HG03045 (cell line): Measurements from ENCODE around the gene SATL1.
"Not testable (repeated sequence)": the region's sequence is repeated elsewhere in the genome, so short reads cannot be mapped to it uniquely, and the experiment has no call there.

Experiments used
- ATAC-seq: cut with Tn5 transposase; IDR thresholded peaks from one replicate; pipeline ENCODE4 v1.9.1; 2021; ENCODE audit warnings: mild to moderate bottlenecking, moderate library complexity; ENCODE audit not compliant: unreplicated experiment

SATL1 gene

GRCh38 chrX:85109235-85109634 is 134.3 kb downstream of the SATL1 start:
- ATAC-seq = no peak

GRCh38 chrX:85108165-85108564 is 135.4 kb downstream of the SATL1 start:
- ATAC-seq = no peak

GRCh38 chrX:85107407-85107806 is 136.2 kb downstream of the SATL1 start:
- ATAC-seq = no peak

GRCh38 chrX:85089321-85089840 is 154.2 kb downstream of the SATL1 start:
- ATAC-seq = no peak

- ATAC-seq = no peak
Observed at GRCh38 chrX:85084770-85085393, 158.7 kb downstream of the SATL1 start.

GRCh38 chrX:85077247-85077646 is 166.3 kb downstream of the SATL1 start:
- ATAC-seq = not testable (repeated sequence)

- ATAC-seq = peak; percentile 70
Observed at GRCh38 chrX:85065512-85066198, 177.9 kb downstream of the SATL1 start.

- no peak for ATAC-seq
Observed at GRCh38 chrX:85052636-85053343, 190.8 kb downstream of the SATL1 start.

- no peak for ATAC-seq
Observed at GRCh38 chrX:85052205-85052604, 191.4 kb downstream of the SATL1 start.

- ATAC-seq = no peak
Observed at GRCh38 chrX:85051627-85052026, 192.0 kb downstream of the SATL1 start.
